ENCODE measurements around the gene PCGF6.
"Not testable (repeated sequence)": the region's sequence is repeated elsewhere in the genome, so short reads cannot be mapped to it uniquely, and the experiment has no call there.

Gene PCGF6

DNA sequence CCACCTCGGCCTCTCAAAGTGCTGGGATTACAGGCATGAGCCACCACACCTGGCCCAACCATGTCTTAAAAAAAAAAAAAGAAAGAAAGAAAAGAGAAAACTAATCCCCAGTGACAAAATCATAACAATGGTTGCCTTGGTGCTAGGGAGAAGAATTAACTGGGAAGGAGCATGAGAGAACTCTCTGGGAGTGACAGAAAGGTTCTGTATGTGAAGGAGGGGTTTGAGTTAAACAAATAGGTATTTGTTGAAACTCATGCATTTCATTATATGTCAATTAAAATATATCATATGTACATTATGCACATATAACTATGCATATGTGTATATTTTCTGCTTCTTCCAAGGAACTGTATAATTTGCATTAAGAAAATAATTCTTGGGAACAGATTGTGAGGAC lies 40.7 kb downstream of the PCGF6 start:
- DNase-seq = no peak

DNA sequence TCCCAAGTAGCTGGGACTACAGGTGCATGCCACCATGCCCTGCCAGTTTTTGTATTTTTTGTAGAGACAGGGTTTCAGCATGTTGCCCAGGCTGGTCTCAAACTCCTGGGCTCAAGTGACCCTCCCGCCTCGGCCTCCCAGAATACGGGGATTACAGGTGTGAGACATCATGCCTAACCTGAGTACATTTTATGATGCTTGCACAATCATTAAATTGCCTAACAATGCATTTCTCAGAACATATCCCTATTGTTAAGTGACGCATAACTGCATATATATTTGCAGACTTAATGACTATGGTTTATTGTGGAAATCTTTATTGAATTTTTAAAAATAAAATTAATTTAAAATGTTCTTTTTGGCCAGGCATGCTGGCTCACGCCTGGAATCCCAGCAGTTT lies 43.3 kb downstream of the PCGF6 start:
- no peak for DNase-seq

DNA sequence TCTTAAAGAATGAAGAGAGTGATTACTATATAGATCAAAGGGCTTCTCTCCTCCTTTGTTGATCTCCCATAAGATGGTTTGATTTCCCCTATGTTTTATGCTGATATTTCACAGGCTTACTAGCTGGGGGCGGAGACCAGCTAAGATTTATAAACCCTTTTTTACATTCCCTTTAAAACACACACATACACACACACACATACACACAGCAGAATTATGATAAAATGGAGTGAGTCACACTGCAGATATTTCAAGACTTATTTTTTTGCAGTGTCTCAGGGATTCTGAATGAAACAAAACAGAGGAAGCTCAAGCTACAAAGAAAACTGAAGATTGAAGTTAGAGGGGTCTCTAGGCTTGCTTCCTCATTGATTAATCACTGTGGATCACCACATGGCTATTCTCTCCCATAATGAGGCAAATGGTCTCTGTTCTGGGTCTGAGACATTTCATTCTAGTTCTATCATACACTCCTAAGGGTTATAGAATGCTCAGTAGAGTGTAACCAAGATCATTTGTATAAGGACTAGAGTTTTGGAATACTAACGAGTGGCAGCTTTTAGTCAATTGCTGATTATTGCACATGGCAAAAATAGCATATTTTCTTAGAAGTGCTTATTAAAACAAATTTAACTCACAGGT lies 55.4 kb downstream of the PCGF6 start:
- DNase-seq = no peak

DNA sequence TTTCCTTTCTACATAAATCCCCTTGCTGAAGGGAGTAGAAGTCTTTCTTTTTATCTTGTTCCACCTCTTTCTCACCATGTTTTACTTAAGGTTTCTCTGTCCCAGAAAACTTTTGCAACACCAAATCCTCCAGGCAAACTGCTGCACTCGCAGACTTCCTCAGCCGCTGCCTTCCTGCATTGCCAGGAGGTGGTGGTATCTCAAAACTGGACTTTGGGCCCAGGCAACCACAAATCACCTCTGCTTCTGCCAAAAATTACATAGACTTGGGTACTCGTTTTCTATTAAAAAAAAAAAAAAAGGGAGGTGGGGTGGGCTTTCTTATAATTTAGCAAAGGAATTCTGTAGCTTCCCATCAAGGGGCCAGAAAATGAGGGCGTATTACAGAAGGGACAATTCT lies 59.4 kb downstream of the PCGF6 start:
- DNase-seq = no peak

DNA sequence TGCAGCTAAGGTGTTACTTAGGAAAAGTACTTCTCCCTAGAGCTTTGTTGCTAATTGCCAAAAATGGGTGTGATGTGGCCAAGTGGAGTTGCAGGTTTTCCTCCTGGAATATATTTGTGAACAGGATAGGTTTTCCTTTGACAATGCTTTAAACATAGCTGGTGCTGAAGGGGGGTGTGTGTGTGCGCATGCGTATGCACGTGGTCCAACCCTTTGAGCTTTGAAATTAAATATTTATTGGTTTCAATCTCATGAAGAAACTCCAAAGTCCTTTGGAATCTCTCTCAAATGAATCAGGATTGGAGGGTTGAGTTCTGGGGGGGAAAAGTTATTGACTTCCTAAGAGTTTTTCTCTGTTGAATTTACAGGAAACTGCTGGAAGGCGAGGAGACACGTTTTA lies 62.9 kb downstream of the PCGF6 start:
- DNase-seq = no peak

DNA sequence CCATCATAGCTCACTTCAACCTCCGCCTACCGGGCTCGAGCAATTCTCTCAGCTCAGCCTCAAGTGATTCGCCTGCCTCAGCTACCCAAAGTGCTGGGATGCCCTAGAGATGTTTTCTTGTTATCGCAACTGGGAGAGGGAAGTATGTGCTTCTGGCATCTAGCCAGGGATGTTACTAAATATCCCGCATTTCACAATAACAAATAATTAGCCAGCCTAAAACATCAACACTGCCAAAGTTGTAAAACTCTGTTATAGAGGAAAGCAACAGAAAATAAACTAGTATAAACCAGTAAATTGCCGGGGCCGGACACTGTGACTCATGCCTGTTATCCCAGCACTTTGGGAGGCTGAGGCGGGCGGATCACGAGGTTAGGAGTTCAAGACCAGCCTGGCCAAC lies 66.8 kb downstream of the PCGF6 start:
- no peak for DNase-seq

DNA sequence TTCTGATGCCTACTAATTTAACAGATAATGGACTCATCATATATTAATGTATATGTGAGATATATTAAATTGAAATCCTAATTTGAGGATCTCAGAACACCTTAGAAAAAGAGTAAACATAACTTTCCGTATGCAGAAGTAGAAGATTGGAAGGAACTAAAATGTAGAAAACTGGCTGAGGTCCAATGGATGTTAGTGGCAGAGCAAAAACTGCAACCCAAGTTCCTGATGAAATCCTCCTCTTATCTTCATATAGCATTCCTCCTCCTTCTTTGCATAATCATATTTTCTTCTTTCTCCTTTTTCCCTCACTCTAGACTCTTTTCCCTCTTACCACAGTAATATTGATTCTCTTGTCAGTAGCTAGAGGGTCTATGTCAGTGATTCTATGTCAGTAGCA lies 68.0 kb downstream of the PCGF6 start:
- no peak for DNase-seq

DNA sequence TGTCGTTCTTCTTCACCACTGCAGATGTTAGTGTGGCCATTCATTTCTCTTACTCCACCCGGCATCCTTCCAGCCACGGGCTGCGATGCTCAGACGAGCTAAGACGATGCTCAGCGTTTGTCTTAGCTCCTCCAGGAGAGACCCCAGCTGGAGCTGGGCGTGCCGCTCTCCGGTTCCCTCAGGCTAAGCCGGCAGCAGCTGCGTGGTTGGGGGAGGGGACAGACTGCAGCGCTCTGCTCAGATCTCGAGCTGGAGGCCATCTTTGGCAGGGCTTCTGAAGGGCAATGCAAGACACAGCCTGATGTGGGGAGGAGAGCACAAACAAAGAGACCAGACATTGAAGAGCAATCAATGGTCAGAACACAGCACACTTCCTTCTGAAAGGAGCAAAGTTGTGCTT lies 69.2 kb downstream of the PCGF6 start:
- no peak for DNase-seq

DNA sequence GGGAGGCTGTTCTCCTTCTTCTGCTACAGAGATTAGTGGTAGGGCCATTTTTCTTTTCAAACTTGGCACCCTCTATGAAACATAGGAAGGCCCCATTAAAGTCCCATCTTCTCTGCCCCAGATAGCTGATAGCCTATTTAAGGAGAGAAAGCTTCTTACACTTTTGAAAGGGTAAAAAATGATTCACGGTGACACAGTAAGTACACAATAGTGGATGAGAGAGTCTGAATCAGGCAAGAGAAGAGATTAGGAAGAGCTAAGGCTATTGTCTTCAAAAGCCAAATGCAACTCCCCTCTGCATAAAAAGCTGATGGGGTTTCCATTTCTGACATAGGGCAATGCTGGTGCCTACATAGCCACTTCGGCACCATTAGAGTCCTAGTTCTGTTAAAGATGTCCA lies 70.4 kb downstream of the PCGF6 start:
- no peak for DNase-seq

DNA sequence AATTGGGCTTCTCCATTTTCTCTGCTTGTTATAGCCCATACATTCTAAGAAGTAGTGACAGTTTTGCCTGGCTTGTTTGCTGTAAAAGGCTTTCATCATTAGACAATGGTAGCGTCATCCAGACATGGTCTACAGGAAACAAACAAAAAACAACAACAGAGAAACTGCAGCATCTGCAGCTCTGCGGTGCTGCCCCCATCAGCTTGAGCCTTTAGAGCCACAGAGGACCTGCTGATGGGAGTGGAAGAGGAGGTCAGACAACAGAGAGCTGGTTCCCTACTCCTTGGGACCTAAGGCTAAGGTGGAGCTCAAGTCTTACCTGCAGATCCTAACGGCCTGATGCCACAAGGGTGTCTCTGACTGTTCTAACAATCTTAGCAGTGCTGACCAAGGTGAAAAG lies 70.9 kb downstream of the PCGF6 start:
- DNase-seq = no peak

DNA sequence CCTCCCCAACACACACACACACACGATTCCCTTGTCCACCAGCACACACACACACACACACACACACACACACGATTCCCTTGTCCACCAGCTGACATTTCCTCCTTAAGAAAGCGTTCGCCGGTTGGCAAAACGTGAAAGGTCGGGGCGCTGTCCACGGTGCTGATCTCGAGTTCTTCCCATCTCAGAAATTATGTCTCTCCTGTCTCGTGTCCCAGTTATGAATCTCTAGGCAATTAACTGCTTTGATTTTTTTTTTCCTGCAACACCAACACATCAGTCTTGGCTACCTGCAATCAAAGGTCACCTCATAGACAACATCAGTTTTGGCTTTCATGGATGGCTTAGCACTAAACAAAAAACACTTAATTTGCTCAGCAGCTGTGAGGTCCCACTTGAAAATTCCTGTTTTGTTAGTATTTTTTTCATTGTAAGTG lies 72.1 kb downstream of the PCGF6 start:
- no peak for DNase-seq

DNA sequence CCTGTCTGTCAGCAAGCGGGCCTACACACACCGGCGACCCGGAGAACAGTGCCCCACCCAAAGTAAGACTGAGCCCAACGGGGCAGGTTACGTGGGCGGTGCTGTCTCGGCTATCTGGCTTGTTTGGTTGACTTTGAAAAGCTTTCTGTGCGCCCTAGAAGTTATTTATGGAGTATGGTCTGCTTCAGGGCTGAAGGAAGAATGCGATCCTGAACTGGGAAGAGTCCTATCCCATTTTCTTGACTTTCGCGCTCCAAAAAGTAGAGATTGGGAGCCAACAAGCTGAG lies 72.5 kb downstream of the PCGF6 start:
- no peak for DNase-seq

DNA sequence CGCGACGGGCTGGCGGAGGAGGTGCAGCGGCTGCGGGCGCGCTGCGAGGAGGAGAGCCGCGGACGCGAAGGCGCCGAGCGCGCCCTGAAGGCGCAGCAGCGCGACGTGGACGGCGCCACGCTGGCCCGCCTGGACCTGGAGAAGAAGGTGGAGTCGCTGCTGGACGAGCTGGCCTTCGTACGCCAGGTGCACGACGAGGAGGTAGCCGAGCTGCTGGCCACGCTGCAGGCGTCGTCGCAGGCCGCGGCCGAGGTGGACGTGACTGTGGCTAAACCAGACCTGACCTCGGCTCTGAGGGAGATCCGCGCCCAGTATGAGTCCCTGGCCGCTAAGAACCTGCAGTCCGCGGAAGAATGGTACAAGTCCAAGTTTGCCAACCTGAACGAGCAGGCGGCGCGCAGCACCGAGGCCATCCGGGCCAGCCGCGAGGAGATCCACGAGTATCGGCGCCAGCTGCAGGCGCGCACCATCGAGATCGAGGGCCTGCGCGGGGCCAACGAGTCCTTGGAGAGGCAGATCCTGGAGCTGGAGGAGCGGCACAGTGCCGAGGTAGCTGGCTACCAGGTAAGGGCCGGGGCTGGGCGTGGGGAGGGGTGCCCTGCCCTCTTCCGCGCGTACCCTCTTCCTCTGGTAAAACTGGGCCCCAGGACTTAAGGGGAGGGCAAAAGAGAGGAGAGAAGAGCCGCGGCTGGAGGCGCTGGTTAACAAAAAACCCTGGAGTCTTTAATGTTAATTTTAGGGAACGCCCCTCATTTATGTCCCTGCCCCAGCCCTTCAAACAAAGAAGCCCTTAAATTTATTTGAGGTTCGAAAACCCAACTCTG lies 73.0 kb downstream of the PCGF6 start:
- no peak for DNase-seq

DNA sequence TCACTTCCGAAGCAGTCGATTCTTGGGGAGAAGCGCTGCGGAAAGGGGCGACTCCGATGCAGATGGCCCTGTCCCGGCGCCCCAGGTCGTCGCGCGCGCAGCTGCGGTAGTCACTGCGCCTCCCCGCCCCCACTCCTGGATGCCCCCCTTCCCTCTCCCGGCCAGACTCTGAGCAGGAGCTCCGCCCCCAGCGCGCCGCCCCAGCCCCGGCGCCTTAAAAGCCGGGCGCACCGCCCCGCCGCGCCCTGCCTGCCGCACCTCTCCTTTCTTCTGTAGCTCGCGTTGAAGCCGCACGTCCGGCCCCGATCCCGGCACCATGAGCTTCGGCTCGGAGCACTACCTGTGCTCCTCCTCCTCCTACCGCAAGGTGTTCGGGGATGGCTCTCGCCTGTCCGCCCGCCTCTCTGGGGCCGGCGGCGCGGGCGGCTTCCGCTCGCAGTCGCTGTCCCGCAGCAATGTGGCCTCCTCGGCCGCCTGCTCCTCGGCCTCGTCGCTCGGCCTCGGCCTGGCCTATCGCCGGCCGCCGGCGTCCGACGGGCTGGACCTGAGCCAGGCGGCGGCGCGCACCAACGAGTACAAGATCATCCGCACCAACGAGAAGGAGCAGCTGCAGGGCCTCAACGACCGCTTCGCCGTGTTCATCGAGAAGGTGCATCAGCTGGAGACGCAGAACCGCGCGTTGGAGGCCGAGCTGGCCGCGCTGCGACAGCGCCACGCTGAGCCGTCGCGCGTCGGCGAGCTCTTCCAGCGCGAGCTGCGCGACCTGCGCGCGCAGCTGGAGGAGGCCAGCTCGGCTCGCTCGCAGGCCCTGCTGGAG lies 73.8 kb downstream of the PCGF6 start, which contains the start of gene INA:
Gene INA, plus strand, starts transcription at position 243 of the 817 bp plus-strand sequence. Its CDS starts 74 bp downstream, at position 317.
- no peak for DNase-seq

DNA sequence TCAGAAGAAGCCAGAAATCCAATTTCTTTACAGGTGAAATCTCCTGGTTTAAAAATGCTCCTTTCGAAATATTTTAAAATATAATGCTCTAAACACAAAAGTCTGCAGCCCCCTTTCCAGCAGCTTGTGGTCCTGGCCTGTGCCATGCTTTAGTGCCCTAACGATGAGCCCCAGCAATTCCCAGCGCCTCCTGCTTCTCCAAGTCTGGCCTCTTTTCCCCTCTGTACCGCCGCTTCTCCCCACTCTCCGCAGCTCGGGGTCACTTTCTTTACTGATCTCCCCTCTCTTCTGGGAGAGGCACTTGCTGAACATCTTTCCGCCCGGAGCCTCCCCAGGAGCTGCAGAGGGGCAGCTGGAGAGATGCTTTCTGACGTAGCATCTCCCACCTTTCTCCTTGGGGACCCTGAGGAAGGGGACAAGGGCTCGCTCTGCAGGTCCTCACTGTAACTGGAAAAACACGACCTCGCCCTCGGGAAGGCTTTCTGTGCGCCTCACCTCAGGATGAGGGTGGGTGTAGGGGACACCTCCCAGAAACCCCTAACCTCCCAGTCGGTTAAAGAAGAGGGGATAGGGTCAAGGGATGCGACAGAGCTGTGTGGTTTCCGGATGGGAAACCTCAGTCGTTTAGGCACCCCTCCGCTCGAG lies 74.6 kb downstream of the PCGF6 start:
- no peak for DNase-seq

DNA sequence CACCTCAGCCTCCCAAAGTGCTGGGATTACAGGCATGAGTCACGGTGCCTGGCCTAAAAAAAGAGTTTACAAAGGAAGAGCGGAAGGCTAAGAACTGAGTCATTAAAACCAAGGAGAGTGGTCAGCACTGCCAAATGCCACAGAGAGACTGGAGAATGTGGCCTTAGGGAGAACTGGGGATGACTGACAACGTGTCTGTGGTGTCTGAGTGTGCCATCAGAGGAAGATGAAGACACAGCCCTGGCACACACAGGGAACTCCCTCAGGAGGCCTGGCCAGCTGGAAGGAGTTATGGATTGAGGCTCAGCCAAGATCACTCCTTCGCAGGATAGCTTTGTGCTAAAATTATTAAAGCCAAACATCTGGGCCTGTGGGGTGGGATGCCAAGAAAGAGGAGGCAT lies 77.9 kb downstream of the PCGF6 start:
- DNase-seq = no peak

DNA sequence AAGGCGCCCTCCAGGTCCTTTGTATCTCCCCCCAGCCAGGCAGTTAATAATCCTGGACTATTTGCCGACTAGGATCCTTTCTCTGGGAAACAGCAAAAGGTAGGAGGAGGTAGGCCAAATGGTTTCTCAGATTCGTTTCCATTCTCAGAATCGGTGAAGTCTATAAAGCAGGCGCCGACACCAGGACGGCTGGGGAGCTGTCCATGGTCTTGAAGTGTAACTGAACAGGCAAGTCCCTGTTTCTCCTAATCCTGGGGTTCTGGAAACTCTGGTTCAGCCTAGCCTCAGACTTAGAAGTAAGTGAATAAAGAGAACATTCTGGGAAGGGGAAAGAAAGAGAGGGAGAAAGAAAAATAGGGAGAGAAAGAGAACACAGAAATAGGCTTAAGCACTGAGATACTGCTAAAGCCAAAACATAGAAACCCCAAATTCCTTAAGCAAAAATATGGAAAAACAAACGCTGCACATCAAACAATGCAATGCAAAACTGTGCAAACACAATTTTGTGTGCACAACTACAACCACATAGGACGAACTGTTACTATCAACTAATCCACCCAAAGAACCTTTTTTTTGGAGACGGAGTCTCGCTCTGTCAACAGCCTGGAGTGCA lies 85.1 kb downstream of the PCGF6 start:
- DNase-seq = no peak

DNA sequence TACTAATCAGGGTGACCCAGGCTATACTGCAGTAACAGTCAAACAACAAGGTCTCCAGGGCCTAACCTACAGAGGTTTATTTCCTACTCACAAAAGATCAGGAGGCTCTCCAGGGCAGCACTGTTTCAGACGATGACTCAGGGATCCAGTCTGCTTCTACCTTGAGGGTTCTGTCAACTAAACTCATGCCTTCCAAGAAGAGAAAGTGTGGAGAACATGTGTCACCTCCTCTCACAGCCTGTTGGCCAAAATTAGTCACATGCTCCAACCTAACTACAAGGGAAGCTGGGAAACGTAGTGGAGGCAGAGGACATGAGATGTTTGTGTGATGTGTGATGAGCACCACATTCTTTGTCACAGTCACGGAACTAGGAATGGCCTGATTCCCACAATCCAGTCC lies 88.7 kb downstream of the PCGF6 start:
- DNase-seq = no peak

DNA sequence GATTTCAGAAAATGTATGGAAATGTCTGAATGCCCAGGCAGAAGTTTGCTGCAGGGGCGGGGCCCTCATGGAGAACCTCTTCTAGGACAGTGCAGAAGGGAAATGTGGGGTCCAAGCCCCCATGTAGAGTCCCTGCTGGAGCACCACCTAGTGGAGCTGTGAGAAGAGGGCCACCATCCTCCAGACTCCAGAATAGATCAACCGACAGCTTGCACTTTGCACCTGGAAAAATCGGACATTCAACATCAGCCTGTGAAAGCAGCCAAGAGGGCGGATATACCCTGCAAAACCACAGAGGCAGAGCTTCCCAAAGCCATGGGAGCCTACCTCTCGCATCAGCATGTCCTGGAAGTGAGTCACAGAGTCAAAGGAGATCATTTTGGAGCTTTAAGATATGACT lies 91.0 kb downstream of the PCGF6 start:
- DNase-seq = no peak

DNA sequence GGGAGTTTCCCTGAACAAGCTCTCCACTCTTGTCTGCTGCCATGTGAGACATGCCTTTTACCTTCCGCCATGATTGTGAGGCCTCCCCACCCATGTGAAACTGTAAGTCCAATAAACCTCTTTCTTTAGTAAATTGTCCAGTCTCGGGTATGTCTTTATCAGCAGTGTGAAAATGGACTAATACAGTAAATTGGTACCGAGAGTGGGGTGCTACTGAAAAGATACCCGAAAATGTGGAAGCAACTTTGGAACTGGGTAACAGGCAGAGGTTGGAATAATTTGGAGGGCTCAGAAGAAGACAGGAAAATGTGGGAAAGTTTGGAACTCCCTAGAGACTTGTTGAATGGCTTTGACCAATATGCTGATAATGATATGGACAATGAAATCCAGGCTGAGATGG lies 92.0 kb downstream of the PCGF6 start:
- not testable (repeated sequence) for DNase-seq

DNA sequence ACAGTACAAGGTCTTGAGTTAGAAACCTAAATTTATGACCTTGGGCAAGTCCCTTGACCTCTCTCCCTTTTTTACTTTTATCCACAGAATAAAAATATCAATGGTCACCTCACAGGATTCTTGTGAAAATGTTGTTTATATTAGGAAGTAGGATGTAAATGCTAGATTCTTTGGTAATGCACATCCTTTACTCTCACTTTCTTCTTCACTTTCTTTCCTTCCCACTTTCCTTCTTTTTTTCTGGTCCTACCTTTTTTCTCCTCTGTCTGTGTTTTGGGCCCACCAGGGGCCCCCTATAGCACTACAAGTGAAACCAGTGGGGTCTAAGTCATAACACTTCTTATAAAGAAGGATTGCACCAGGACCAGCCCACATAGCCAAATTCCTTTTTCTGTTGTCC lies 93.1 kb downstream of the PCGF6 start:
- no peak for DNase-seq

DNA sequence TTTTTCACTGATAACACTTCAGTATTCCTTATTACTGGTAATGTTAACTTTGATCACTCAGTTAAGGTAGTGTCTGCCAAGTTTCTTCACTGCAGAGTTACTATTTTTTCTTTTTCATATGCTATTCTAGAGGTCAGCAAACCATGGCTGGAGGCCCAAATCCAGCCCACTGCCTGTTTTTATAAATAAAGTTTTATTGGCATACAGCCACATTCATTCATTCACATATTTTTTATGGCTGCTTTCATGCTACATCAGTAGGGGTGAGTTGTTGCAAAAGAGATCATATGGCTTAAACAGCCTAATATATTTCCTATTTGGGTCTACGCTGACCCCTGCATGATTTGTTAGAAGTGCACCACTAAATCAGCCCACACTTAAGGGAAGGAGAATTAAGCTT lies 94.3 kb downstream of the PCGF6 start:
- no peak for DNase-seq
